ENCODE results near the gene MAN1C1.

- TF ChIP-seq TAF1 (IDR thresholded peaks at IDR 0.05; ENCODE audit: borderline replicate concordance, low read depth, low read length) = no peak
- no peak for TF ChIP-seq RXRA (IDR thresholded peaks at IDR 0.05; ENCODE audit: borderline replicate concordance, low read depth)
- TF ChIP-seq NFIC (IDR thresholded peaks at IDR 0.05; ENCODE audit: borderline replicate concordance) = no peak
- TF ChIP-seq, protein P1, sequence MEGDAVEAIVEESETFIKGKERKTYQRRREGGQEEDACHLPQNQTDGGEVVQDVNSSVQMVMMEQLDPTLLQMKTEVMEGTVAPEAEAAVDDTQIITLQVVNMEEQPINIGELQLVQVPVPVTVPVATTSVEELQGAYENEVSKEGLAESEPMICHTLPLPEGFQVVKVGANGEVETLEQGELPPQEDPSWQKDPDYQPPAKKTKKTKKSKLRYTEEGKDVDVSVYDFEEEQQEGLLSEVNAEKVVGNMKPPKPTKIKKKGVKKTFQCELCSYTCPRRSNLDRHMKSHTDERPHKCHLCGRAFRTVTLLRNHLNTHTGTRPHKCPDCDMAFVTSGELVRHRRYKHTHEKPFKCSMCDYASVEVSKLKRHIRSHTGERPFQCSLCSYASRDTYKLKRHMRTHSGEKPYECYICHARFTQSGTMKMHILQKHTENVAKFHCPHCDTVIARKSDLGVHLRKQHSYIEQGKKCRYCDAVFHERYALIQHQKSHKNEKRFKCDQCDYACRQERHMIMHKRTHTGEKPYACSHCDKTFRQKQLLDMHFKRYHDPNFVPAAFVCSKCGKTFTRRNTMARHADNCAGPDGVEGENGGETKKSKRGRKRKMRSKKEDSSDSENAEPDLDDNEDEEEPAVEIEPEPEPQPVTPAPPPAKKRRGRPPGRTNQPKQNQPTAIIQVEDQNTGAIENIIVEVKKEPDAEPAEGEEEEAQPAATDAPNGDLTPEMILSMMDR (IDR thresholded peaks at IDR 0.05) = no peak
- no peak for TF ChIP-seq RAD21 (IDR thresholded peaks at IDR 0.05; ENCODE audit: low read length)
- TF ChIP-seq POLR2AphosphoS5 (IDR thresholded peaks at IDR 0.05; ENCODE audit: low read depth, low read length) = no peak
- no peak for TF ChIP-seq TEAD4 (IDR thresholded peaks at IDR 0.05; ENCODE audit: borderline replicate concordance, insufficient read depth)
- no peak for TF ChIP-seq IRF3 (IDR thresholded peaks at IDR 0.05; ENCODE audit: low read depth, low read length)
- TF ChIP-seq, protein P2, sequence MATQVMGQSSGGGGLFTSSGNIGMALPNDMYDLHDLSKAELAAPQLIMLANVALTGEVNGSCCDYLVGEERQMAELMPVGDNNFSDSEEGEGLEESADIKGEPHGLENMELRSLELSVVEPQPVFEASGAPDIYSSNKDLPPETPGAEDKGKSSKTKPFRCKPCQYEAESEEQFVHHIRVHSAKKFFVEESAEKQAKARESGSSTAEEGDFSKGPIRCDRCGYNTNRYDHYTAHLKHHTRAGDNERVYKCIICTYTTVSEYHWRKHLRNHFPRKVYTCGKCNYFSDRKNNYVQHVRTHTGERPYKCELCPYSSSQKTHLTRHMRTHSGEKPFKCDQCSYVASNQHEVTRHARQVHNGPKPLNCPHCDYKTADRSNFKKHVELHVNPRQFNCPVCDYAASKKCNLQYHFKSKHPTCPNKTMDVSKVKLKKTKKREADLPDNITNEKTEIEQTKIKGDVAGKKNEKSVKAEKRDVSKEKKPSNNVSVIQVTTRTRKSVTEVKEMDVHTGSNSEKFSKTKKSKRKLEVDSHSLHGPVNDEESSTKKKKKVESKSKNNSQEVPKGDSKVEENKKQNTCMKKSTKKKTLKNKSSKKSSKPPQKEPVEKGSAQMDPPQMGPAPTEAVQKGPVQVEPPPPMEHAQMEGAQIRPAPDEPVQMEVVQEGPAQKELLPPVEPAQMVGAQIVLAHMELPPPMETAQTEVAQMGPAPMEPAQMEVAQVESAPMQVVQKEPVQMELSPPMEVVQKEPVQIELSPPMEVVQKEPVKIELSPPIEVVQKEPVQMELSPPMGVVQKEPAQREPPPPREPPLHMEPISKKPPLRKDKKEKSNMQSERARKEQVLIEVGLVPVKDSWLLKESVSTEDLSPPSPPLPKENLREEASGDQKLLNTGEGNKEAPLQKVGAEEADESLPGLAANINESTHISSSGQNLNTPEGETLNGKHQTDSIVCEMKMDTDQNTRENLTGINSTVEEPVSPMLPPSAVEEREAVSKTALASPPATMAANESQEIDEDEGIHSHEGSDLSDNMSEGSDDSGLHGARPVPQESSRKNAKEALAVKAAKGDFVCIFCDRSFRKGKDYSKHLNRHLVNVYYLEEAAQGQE (IDR thresholded peaks at IDR 0.05; ENCODE audit: low read depth, low read length) = no peak
- TF ChIP-seq, protein P3, sequence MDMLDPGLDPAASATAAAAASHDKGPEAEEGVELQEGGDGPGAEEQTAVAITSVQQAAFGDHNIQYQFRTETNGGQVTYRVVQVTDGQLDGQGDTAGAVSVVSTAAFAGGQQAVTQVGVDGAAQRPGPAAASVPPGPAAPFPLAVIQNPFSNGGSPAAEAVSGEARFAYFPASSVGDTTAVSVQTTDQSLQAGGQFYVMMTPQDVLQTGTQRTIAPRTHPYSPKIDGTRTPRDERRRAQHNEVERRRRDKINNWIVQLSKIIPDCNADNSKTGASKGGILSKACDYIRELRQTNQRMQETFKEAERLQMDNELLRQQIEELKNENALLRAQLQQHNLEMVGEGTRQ (IDR thresholded peaks at IDR 0.05; ENCODE audit: borderline replicate concordance, low read depth, low read length) = no peak
- TF ChIP-seq GABPA (IDR thresholded peaks at IDR 0.05; ENCODE audit: low read depth) = no peak
These were observed 1.4 kb upstream of the MAN1C1 start for GRCh38 chr1:25615172-25615541.
